Neural progenitor cell (in vitro differentiated cells): ENCODE measurements around the gene SND1. TPM values are rescaled to one million over a fixed set of nuclear protein-coding genes. Genes with fewer than 3 reads are reported as not detected.

Experiments used
- DNase-seq: peaks from one replicate; pipeline ENCODE4 v3.0.0-alpha.2; 2016; ENCODE audit warnings: low spot score
- H2AFZ ChIP-seq: fragments of 200-600 bp; sonication (generic); replicated peaks from 2 replicates; pipeline ENCODE4 v1.6.1; 2016; ENCODE audit warnings: antibody characterized with exemption
- H3F3A ChIP-seq: fragments of 200-600 bp; sonication (generic); 2 replicates; pipeline ENCODE4 v1.6.1; 2016; ENCODE audit warnings: antibody characterized with exemption, low read depth
- H3K27ac ChIP-seq: fragments of 200-600 bp; sonication (generic); 2 replicates; pipeline ENCODE4 v1.5.1; 2016; ENCODE audit warnings: mild to moderate bottlenecking
- H3K27me3 ChIP-seq: fragments of 200-600 bp; sonication (generic); 2 replicates; pipeline ENCODE4 v1.6.1; 2016; ENCODE audit warnings: mild to moderate bottlenecking, moderate library complexity
- H3K36me3 ChIP-seq: fragments of 200-600 bp; sonication (generic); 2 replicates; pipeline ENCODE4 v1.5.1; 2016
- H3K4me1 ChIP-seq: fragments of 200-600 bp; sonication (generic); 2 replicates; pipeline ENCODE4 v1.6.1; 2016; ENCODE audit warnings: mixed run types
- H3K4me2 ChIP-seq: fragments of 200-600 bp; sonication (generic); 2 replicates; pipeline ENCODE4 v1.6.1; 2016
- H3K4me3 ChIP-seq: fragments of 200-600 bp; sonication (generic); 2 replicates; pipeline ENCODE4 v1.5.1; 2016
- H3K79me2 ChIP-seq: fragments of 200-600 bp; sonication (generic); 2 replicates; pipeline ENCODE4 v1.6.1; 2016; ENCODE audit warnings: low read depth
- H3K9ac ChIP-seq: fragments of 200-600 bp; sonication (generic); 2 replicates; pipeline ENCODE4 v1.6.1; 2016
- H3K9me3 ChIP-seq: fragments of 200-600 bp; sonication (generic); 2 replicates; pipeline ENCODE4 v1.5.1; 2016; ENCODE audit warnings: low read depth
- H4K20me1 ChIP-seq: fragments of 200-600 bp; sonication (generic); 2 replicates; pipeline ENCODE4 v1.6.1; 2016; ENCODE audit warnings: low read depth
- H3K27ac Mint-ChIP-seq: 3 replicates; pipeline ENCODE4 v1.8.0; 2021; ENCODE audit warnings: mixed read lengths
- H3K27me3 Mint-ChIP-seq: 2 replicates; pipeline ENCODE4 v1.8.0; 2022; ENCODE audit warnings: low read depth, mild to moderate bottlenecking, inconsistent platforms, moderate library complexity, mixed read lengths; ENCODE audit not compliant: insufficient read depth
- H3K36me3 Mint-ChIP-seq: 3 replicates; pipeline ENCODE4 v1.8.0; 2021; ENCODE audit warnings: mixed read lengths
- H3K4me1 Mint-ChIP-seq: 3 replicates; pipeline ENCODE4 v1.8.0; 2021; ENCODE audit warnings: mixed read lengths
- H3K4me3 Mint-ChIP-seq: 3 replicates; pipeline ENCODE4 v1.8.0; 2021; ENCODE audit warnings: mild to moderate bottlenecking, moderate library complexity, mixed read lengths
- H3K9me3 Mint-ChIP-seq: 3 replicates; pipeline ENCODE4 v1.8.0; 2020; ENCODE audit warnings: mixed read lengths
- EZH2 ChIP-seq: fragments of 200-600 bp; sonication (generic); IDR thresholded peaks from 2 replicates; pipeline ENCODE4 v1.6.1; 2017; ENCODE audit warnings: antibody characterized with exemption, mild to moderate bottlenecking, moderate library complexity
- EZH2phosphoT487 ChIP-seq: fragments of 200-600 bp; sonication (generic); IDR thresholded peaks from 2 replicates; pipeline ENCODE4 v1.6.1; 2017; ENCODE audit warnings: antibody characterized with exemption
- total RNA-seq: library from RNA; depleted of rRNA; stranded (reverse); fragments of >200 nt; gene quantifications from 2 replicates; pipeline ENCODE4 v1.2.3, GENCODE V29; 2015; ENCODE audit warnings: low replicate concordance
- TF ChIP-seq, protein P1 (sequence below): fragments of 200-600 bp; sonication (generic); IDR thresholded peaks from 2 replicates; pipeline ENCODE4 v1.5.1; 2017; ENCODE audit warnings: antibody characterized with exemption, mild to moderate bottlenecking

Gene SND1
- total RNA-seq, 1 donor from 2014 or later = 154 TPM

DNA sequence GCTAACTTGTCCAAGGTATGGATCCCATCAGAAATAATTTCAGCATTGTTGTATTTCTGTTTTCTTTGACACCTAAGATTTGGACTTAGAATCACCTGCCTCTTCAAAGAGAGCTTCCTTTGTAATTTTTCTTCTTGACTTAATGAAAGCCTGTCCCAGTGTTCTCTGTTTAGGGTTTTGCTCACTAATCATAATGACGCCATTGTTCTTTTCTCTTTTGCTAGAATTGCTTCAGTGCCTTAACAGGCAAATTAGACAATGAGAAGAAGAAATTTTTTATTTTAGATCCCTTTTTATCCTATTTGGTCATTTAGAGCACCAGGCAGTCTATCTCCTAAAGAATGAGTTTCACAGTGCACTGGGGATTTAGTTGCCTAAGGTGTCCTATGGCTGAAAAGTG, 128.5 kb downstream of the SND1 start:
- Mint-ChIP-seq H3K36me3 (no peaks in the 10 kb centered on the region), H3K27ac (no peak overlapping the region), H3K4me1 (peaks cover 22% of the 10 kb centered on the region), H3K9me3 (no peaks in the 10 kb centered on the region), H3K27me3 (no peaks in the 10 kb centered on the region), H3K4me3 (no peak overlapping the region)
- no peak overlapping the region for H3K9ac ChIP-seq
- H3K27me3 ChIP-seq = no peaks in the 10 kb centered on the region
- no peak for DNase-seq
- peaks cover 28% of the 10 kb centered on the region for H3K4me1 ChIP-seq
- H3K36me3 ChIP-seq = no peaks in the 10 kb centered on the region
- no peaks in the 10 kb centered on the region for H3F3A ChIP-seq
- H3K4me2 ChIP-seq = no peak overlapping the region
- no peak overlapping the region for H2AFZ ChIP-seq
- H3K4me3 ChIP-seq = no peak overlapping the region
- TF ChIP-seq EZH2 (no peak), EZH2phosphoT487 (no peak)
- TF ChIP-seq, protein P1, sequence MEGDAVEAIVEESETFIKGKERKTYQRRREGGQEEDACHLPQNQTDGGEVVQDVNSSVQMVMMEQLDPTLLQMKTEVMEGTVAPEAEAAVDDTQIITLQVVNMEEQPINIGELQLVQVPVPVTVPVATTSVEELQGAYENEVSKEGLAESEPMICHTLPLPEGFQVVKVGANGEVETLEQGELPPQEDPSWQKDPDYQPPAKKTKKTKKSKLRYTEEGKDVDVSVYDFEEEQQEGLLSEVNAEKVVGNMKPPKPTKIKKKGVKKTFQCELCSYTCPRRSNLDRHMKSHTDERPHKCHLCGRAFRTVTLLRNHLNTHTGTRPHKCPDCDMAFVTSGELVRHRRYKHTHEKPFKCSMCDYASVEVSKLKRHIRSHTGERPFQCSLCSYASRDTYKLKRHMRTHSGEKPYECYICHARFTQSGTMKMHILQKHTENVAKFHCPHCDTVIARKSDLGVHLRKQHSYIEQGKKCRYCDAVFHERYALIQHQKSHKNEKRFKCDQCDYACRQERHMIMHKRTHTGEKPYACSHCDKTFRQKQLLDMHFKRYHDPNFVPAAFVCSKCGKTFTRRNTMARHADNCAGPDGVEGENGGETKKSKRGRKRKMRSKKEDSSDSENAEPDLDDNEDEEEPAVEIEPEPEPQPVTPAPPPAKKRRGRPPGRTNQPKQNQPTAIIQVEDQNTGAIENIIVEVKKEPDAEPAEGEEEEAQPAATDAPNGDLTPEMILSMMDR = no peak
- no peak overlapping the region for H3K27ac ChIP-seq
- peaks cover 38% of the 10 kb centered on the region for H3K79me2 ChIP-seq
- H4K20me1 ChIP-seq = peaks cover 16% of the 10 kb centered on the region
- H3K9me3 ChIP-seq = no peaks in the 10 kb centered on the region

DNA sequence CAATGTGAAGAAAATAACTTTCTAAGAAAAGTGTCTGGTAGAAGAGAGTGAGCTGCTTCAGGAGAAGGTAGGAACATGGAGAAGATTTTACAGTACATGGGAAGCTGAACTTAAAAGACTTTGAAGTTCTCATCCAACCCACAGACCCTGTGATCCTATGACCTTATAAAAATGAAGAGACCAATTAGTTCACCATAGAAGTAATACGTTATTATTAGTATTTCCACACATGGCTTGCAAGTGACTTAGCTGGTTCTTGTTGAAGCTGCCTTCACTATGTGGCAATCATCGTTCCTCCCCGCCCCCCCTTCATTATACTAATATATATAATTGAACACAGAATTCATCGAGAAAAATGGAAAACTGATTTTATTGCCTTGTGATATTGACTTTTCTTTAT, 129.1 kb downstream of the SND1 start:
- Mint-ChIP-seq H3K36me3 (no peaks in the 10 kb centered on the region), H3K27ac (no peak overlapping the region), H3K9me3 (no peaks in the 10 kb centered on the region), H3K4me1 (peaks cover 22% of the 10 kb centered on the region), H3K4me3 (no peak overlapping the region), H3K27me3 (no peaks in the 10 kb centered on the region)
- Histone ChIP-seq H3K9ac (no peak overlapping the region), H3K36me3 (no peaks in the 10 kb centered on the region), H2AFZ (no peak overlapping the region), H3K27ac (no peak overlapping the region), H4K20me1 (peaks cover 16% of the 10 kb centered on the region), H3K4me1 (peaks cover 28% of the 10 kb centered on the region), H3K27me3 (no peaks in the 10 kb centered on the region), H3K4me2 (no peak overlapping the region), H3K9me3 (no peaks in the 10 kb centered on the region), H3K4me3 (no peak overlapping the region), H3F3A (no peaks in the 10 kb centered on the region), H3K79me2 (peaks cover 40% of the 10 kb centered on the region)
- no peak for TF ChIP-seq EZH2
- no peak for TF ChIP-seq EZH2phosphoT487
- TF ChIP-seq, protein P1 = no peak
- no peak for DNase-seq

DNA sequence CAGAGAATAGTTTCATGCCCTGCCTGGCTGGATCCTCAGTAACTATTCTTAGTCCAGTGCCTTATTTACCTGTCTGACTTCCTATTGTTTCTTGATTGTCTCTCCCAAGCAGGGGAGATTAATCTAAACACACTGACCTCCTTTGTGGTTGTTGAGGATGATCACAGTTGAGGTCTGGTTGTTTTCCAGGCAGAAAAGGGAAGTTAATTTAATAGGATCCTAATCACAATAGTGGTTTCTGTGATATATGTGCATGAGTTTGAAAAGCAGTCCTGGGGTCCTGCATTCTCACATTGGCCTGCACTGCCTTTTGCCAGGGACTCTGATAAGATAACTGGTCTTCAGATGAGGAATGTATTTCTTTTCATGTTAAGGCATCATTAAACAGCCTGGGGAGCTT, 130.1 kb downstream of the SND1 start:
- no peak for DNase-seq
- peak overlapping the region; percentile 16 for H3K4me2 ChIP-seq
- no peak overlapping the region for H3K9ac ChIP-seq
- H2AFZ ChIP-seq = no peak overlapping the region
- H3K27me3 Mint-ChIP-seq = no peaks in the 10 kb centered on the region
- H3K27me3 ChIP-seq = no peaks in the 10 kb centered on the region
- no peak overlapping the region for H3K27ac ChIP-seq
- no peaks in the 10 kb centered on the region for H3K36me3 ChIP-seq
- H3K9me3 Mint-ChIP-seq = no peaks in the 10 kb centered on the region
- no peak overlapping the region for H3K4me3 ChIP-seq
- peaks cover 16% of the 10 kb centered on the region for H4K20me1 ChIP-seq
- no peaks in the 10 kb centered on the region for H3F3A ChIP-seq
- no peaks in the 10 kb centered on the region for H3K36me3 Mint-ChIP-seq
- no peak overlapping the region for H3K4me3 Mint-ChIP-seq
- no peaks in the 10 kb centered on the region for H3K9me3 ChIP-seq
- no peak overlapping the region for H3K27ac Mint-ChIP-seq
- peaks cover 28% of the 10 kb centered on the region for H3K4me1 ChIP-seq
- H3K4me1 Mint-ChIP-seq = peaks cover 22% of the 10 kb centered on the region
- peaks cover 40% of the 10 kb centered on the region for H3K79me2 ChIP-seq
- TF ChIP-seq, protein P1 = no peak
